ENCODE data around the gene SUPT3H.

Gene SUPT3H

GRCh38 chr6:45328523-45328922 is 49.2 kb downstream of the SUPT3H start:
- TF ChIP-seq, protein P1, sequence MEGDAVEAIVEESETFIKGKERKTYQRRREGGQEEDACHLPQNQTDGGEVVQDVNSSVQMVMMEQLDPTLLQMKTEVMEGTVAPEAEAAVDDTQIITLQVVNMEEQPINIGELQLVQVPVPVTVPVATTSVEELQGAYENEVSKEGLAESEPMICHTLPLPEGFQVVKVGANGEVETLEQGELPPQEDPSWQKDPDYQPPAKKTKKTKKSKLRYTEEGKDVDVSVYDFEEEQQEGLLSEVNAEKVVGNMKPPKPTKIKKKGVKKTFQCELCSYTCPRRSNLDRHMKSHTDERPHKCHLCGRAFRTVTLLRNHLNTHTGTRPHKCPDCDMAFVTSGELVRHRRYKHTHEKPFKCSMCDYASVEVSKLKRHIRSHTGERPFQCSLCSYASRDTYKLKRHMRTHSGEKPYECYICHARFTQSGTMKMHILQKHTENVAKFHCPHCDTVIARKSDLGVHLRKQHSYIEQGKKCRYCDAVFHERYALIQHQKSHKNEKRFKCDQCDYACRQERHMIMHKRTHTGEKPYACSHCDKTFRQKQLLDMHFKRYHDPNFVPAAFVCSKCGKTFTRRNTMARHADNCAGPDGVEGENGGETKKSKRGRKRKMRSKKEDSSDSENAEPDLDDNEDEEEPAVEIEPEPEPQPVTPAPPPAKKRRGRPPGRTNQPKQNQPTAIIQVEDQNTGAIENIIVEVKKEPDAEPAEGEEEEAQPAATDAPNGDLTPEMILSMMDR (IDR thresholded peaks at IDR 0.05; ENCODE audit: control insufficient read depth, extremely low read depth, insufficient read depth) = no peak
- no peak overlapping the region for H3K4me3 ChIP-seq (ENCODE audit: low read depth, low read length)
- DNase-seq (ENCODE audit: low read depth) = no peak

DNA sequence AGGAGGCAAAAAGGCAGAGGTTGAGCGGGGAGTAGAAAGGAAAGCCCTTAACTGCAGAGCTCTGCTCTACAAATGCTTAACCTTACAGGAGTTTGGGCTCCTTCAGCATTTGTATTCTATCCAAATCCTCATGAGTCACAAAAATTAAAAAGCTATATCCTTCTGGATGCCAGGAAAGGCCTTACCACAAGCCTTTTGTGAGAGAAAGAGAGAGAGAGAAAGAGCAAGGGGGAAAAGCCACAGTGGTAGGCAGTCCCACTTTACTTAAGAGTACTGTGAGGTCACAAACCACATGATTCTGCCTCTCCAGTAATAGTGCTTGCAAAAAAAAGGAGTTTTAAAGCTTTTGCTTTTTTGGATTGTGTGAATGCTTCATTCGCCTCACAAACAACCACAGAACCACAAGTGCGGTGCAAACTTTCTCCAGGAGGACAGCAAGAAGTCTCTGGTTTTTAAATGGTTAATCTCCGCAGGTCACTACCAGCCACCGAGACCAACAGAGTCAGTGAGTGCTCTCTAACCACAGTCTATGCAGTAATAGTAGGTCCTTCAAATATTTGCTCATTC is 49.7 kb downstream of the SUPT3H start, which contains the start of gene RUNX2:
Gene RUNX2, plus strand, starts transcription at position 375 of the 567 bp plus-strand sequence. CDS start 397 bp downstream, outside the sequence.
- TF ChIP-seq, protein P1 (IDR thresholded peaks at IDR 0.05; ENCODE audit: control insufficient read depth, extremely low read depth, insufficient read depth) = no peak
- no peak within 1 kb of the TSS for H3K4me3 ChIP-seq (ENCODE audit: low read depth, low read length)
- no peak for DNase-seq (ENCODE audit: low read depth)

GRCh38 chr6:45326698-45327417 is 50.9 kb downstream of the SUPT3H start:
- TF ChIP-seq, protein P1 (IDR thresholded peaks at IDR 0.05; ENCODE audit: control insufficient read depth, extremely low read depth, insufficient read depth) = no peak
- H3K4me3 ChIP-seq (ENCODE audit: low read depth, low read length) = no peak overlapping the region
- no peak for DNase-seq (ENCODE audit: low read depth)

DNA sequence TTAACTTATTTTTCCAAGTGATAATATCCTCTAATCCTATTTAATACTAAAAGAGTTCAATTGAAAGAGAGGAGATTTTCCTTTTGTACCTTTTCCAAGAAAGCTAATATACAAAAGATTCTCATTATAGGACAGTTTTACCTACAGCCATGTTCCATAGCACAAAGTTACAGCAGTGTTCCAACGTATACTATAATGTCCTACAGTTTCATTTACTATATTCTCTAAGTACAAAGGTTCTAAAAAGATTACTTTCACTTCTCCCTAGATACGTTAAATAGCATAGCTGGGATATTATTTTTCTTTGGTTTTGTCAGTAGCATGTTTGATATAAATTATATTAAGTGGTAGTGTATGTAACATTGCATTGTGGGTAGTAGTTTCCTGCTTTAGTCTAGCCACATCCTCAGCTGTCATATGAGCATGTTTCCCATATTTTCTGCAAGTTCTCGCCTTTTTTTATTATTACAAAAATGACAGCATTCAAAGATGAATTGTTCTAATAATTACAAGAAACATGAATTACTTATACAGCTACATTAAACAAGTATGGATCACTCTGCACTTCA is 54.0 kb downstream of the SUPT3H start:
- no peak for DNase-seq (ENCODE audit: low read depth)
- no peak overlapping the region for H3K4me3 ChIP-seq (ENCODE audit: low read depth, low read length)
- TF ChIP-seq, protein P1 (IDR thresholded peaks at IDR 0.05; ENCODE audit: control insufficient read depth, extremely low read depth, insufficient read depth) = no peak

DNA sequence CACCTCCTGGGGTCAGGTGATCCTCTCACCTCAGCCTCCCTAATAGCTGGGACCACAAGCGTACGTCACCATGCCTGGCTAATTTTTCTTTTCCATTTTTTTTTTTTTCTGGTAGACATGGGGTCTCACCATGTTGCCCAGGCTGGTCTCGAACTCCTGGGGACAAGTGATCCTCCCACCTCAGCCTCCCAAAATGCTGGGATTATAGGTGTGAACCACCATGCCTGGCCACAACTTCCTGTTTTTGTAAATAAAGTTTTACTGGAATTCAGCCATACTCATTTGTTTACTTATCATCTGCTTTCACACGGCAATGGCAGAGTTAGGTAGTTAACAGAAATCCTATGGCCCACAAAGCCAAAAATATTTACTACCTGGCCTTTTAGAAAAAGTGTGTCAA is 57.4 kb downstream of the SUPT3H start:
- DNase-seq (ENCODE audit: low read depth) = no peak
- TF ChIP-seq, protein P1 (IDR thresholded peaks at IDR 0.05; ENCODE audit: control insufficient read depth, extremely low read depth, insufficient read depth) = no peak
- no peak overlapping the region for H3K4me3 ChIP-seq (ENCODE audit: low read depth, low read length)

DNA sequence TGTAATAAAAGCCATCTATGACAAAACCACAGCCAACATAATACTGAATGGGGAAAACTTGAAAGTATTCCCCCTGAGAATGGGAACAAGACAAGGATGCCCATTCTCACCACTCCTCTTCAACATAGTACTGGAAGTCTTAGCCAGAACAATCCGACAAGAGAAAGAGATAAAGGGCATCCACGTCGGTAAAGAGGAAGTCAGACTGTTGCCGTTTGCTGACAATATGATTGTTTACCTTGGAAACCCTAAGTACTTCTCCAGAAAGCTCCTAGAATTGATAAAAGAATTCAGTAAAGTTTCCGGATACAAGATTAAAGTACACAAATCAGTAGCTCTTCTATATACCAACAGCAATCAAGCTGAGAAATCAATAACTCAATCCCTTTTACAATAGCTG is 63.6 kb downstream of the SUPT3H start:
- H3K4me3 ChIP-seq (ENCODE audit: low read depth, low read length) = no peak overlapping the region
- DNase-seq (ENCODE audit: low read depth) = no peak
- TF ChIP-seq, protein P1 (IDR thresholded peaks at IDR 0.05; ENCODE audit: control insufficient read depth, extremely low read depth, insufficient read depth) = no peak
